K562 (cell line): ENCODE data around the gene ZNF480. TPM values are rescaled to one million over a fixed set of nuclear protein-coding genes. Genes with fewer than 3 reads are reported as not detected.

ENCODE experiments used
- ELF1 ChIP-seq: fragments of 200-800 bp; sonication (Bioruptor generic); IDR thresholded peaks from 2 replicates; pipeline ENCODE4 v1.6.1; 2016; ENCODE audit warnings: missing genetic modification characterization, missing compliant biosample characterization
- GABPB1 ChIP-seq: sonication (generic); formaldehyde crosslinking; IDR thresholded peaks from 2 replicates; pipeline ENCODE4 v1.8.0; 2022; ENCODE audit warnings: mild to moderate bottlenecking, missing genetic modification reagents
- JUN ChIP-seq, 2 experiments: sonication (generic) in 1 of 2; formaldehyde crosslinking in 1 of 2; IDR thresholded peaks; 2 replicates each; pipeline versions ENCODE4 v1.6.1 to v1.8.0; 2012 to 2022; ENCODE audit warnings: borderline replicate concordance in 2 of 2, mild to moderate bottlenecking in 2 of 2, improper control_type of control experiment in 1 of 2, low read depth in 1 of 2, low read length in 1 of 2, missing genetic modification reagents in 1 of 2
- MGA ChIP-seq: fragments of 450-650 bp; IDR thresholded peaks from 2 replicates; pipeline ENCODE4 v1.6.1; 2016; ENCODE audit warnings: mild to moderate bottlenecking, moderate library complexity
- PCBP1 ChIP-seq: fragments of 200-400 bp; formaldehyde crosslinking; IDR thresholded peaks from 2 replicates; pipeline ENCODE4 v1.6.1; 2018; ENCODE audit warnings: mild to moderate bottlenecking, low read depth, low read length; ENCODE audit not compliant: poor library complexity, severe bottlenecking
- PHB ChIP-seq: fragments of 250-450 bp; sonication (Bioruptor Pico); IDR thresholded peaks from 2 replicates; pipeline ENCODE4 v1.5.0; 2021
- PHF21A ChIP-seq: fragments of 450-650 bp; IDR thresholded peaks from 2 replicates; pipeline ENCODE4 v1.6.1; 2017; ENCODE audit warnings: low read depth, borderline replicate concordance
- POLR3G ChIP-seq: IDR thresholded peaks from 2 replicates; pipeline ENCODE4 v1.6.1; 2011; ENCODE audit not compliant: insufficient read length, insufficient replicate concordance; ENCODE audit errors: extremely low read depth
- SIN3B ChIP-seq: fragments of 450-650 bp; IDR thresholded peaks from 2 replicates; pipeline ENCODE4 v1.6.1; 2017; ENCODE audit warnings: low read depth, mild to moderate bottlenecking, moderate library complexity
- SRSF3 ChIP-seq: fragments of 200-400 bp; formaldehyde crosslinking; IDR thresholded peaks from 2 replicates; pipeline ENCODE4 v1.6.1; 2016; ENCODE audit warnings: mild to moderate bottlenecking, low read length, moderate library complexity; ENCODE audit not compliant: insufficient read depth
- TBL1XR1 ChIP-seq, 2 experiments: IDR thresholded peaks; 2 replicates each; pipeline ENCODE4 v1.6.1; 2012; ENCODE audit warnings: improper control_type of control experiment in 2 of 2, low read length in 2 of 2, mild to moderate bottlenecking in 1 of 2
- ZNF507 ChIP-seq: conservative IDR thresholded peaks from 2 replicates; pipeline ENCODE4 v1.6.1; 2017; ENCODE audit warnings: missing genetic modification characterization, missing compliant biosample characterization
- polyA plus RNA-seq, 8 experiments: library from polyadenylated mRNA; depleted of rRNA in 4 of 8; stranded (reverse) in 5 of 8; unstranded in 3 of 8; fragments of >200 nt; fragmentation: Nextera tagmentation in 2 of 8; fragmentation: Illumina TruSeq in 1 of 8; extraction: Ambion mirVana in 2 of 8; extraction: Trizol in 1 of 8; gene quantifications; 2 replicates each; pipeline versions ENCODE4 v1.2.1 to v1.2.3, GENCODE V29; 2011 to 2014; ENCODE audit warnings: inconsistent platforms in 1 of 8, missing spikeins in 1 of 8
- total RNA-seq, 7 experiments: library from RNA; depleted of rRNA in 6 of 7; stranded (reverse); fragments of >200 nt in 6 of 7; fragmentation: Illumina TruSeq in 2 of 7; extraction: Trizol in 2 of 7; gene quantifications; 2 replicates each; pipeline versions ENCODE4 v1.2.1 to v1.2.3, GENCODE V29; 2011 to 2021; ENCODE audit warnings: low replicate concordance in 1 of 7
- TF ChIP-seq, protein P1 (sequence below): fragments of 250-450 bp; sonication (Bioruptor Pico); IDR thresholded peaks from 2 replicates; pipeline ENCODE4 v1.8.0; 2021; ENCODE audit warnings: mild to moderate bottlenecking, moderate library complexity

The ZNF480 gene
- total and polyA plus RNA-seq, 9 of the 15 experiments (the other 6 are each of a cell fraction or from before 2014, with no cell fraction given), result 10.4 to 31.1 (median 22.3) TPM

DNA sequence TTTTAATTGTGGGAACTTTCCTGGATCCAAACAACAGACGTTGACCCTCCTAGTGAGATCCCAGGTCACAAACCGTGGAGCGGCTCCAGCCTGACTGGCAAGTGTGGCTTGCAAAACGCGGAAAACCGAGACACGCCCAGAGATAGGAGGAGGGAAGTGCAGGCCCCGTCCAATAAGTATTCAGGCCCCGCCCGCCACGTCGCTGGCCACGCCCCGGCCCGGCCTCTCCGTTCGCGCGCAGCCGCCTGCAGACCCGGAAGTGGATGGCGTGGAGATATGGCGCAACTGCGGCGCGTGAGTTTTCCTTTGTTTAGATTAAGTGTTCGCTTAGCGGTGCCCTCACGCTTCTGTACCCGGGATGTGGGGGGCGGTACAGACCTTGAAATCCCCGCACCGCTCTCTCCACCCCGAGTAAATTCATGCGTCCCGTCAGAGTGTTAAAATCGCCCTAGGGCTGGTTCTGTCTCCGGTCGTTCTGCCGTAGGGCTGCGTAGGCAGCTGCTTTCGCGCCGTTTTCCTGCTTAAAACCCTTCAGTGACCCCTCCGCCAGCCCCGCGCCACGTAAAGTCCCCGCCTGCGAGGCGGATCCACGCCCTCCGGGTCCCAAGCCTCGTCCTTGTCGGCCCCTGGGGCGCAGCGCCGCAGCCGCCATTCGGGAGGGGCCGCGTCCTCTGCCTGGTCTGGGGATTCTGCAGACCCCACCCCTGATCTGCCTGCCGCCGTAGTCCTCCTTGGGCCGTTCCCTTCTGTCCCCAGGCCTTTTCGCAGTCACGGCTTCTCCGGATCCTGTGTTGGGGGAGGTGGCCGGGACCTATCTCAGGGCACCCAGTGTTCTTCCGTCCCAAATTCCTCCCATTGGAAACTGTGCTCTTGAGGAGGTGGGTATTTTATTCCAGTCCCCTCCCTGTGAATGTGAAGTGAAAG lies 27.4 kb upstream of the ZNF480 start, which contains the start of gene ZNF766 (continued):
- 0 out of 4 replicates have a peak, but pooled peaks of 1 of the 2 experiments have one; percentile 42 for TF ChIP-seq TBL1XR1 (IDR thresholded peaks at IDR 0.05; ENCODE audit: low read length in 2 of 2)
- TF ChIP-seq SIN3B, result peak; percentile 36; the same call in 1 of the 2 replicates
- peak; percentile 60 for TF ChIP-seq PCBP1
- TF ChIP-seq SRSF3, result peak; percentile 69; the same call in 1 of the 2 replicates
- TF ChIP-seq ZNF507, result no peak
- peak; percentile 75; the same call in 1 of the 2 replicates for TF ChIP-seq GABPB1 (CRISPR knock-in tag)
- no peak; the same call in 1 of the 2 replicates for TF ChIP-seq JUN (IDR thresholded peaks at IDR 0.05; ENCODE audit: borderline replicate concordance, low read depth, low read length)
- TF ChIP-seq JUN (CRISPR knock-in tag; IDR thresholded peaks at IDR 0.05; ENCODE audit: borderline replicate concordance), result no peak
- TF ChIP-seq, protein P1, sequence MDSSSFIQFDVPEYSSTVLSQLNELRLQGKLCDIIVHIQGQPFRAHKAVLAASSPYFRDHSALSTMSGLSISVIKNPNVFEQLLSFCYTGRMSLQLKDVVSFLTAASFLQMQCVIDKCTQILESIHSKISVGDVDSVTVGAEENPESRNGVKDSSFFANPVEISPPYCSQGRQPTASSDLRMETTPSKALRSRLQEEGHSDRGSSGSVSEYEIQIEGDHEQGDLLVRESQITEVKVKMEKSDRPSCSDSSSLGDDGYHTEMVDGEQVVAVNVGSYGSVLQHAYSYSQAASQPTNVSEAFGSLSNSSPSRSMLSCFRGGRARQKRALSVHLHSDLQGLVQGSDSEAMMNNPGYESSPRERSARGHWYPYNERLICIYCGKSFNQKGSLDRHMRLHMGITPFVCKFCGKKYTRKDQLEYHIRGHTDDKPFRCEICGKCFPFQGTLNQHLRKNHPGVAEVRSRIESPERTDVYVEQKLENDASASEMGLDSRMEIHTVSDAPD (CRISPR knock-in tag), result no peak
- no peak for TF ChIP-seq PHF21A
- no peak for TF ChIP-seq PHB (CRISPR knock-in tag)
- peak; percentile 98 for TF ChIP-seq ELF1 (tag)
- TF ChIP-seq MGA, result peak; percentile 36; the same call in 1 of the 2 replicates
- no peak for TF ChIP-seq POLR3G
